Nephron (organoid): Measurements from ENCODE around the gene PNCK.

Source experiments
- H3K27ac Mint-ChIP-seq, 3 experiments: 2 replicates each; pipeline ENCODE4 v1.8.0; 2020; ENCODE audit warnings: mixed read lengths in 3 of 3, mild to moderate bottlenecking in 2 of 3, moderate library complexity in 1 of 3
- H3K27me3 Mint-ChIP-seq: 2 replicates; pipeline ENCODE4 v1.8.0; 2021; ENCODE audit warnings: low read depth, mild to moderate bottlenecking, moderate library complexity, mixed read lengths
- H3K36me3 Mint-ChIP-seq: 2 replicates; pipeline ENCODE4 v1.8.0; 2020; ENCODE audit warnings: low read depth, mixed read lengths
- H3K4me1 Mint-ChIP-seq: 2 replicates; pipeline ENCODE4 v1.8.0; 2020; ENCODE audit warnings: mixed read lengths
- H3K4me3 Mint-ChIP-seq, 3 experiments: 2 replicates each; pipeline ENCODE4 v1.8.0; 2020; ENCODE audit warnings: mild to moderate bottlenecking in 3 of 3, mixed read lengths in 3 of 3, moderate library complexity in 2 of 3
- H3K9me3 Mint-ChIP-seq: 2 replicates; pipeline ENCODE4 v1.8.0; 2020; ENCODE audit warnings: mixed read lengths
- TF ChIP-seq, protein P1 (sequence below), 3 experiments: fragments of 200-600 bp; sonication (generic); IDR thresholded peaks; one replicate each; pipeline ENCODE4 v1.5.0; 2021; ENCODE audit warnings: antibody characterized with exemption in 3 of 3; ENCODE audit not compliant: unreplicated experiment in 3 of 3

PNCK gene

DNA sequence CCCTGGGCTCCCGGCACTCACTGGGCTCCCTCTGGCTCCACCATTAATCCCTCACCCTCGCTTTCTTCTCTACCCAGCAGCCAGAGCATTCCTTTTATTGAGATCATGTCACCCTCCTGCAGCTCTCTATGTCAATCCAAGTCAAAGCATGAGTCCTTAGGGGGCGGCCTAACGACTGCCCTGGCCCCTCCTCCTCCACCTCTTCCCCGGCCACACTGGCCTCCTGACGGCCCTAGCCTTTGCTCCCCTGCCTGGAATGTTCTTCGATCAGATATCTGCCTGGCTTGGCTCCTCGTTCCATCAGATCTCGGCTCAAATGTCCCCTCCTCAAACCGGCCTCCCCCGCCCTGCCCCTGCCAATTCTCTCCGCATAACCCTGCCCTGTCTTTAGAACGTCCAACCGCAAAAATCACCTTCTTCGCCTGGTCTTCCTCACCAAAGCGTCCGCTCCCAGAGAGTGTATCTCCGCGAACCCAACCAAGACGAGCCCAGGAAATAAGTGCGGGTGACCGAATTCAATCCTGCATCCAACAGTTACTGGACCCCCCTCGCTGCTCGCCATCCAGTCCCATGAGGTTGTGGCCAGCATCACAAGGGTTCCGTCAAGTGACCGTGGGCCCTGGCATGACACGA is 722 bp upstream of the PNCK start:
- TF ChIP-seq, protein P1, sequence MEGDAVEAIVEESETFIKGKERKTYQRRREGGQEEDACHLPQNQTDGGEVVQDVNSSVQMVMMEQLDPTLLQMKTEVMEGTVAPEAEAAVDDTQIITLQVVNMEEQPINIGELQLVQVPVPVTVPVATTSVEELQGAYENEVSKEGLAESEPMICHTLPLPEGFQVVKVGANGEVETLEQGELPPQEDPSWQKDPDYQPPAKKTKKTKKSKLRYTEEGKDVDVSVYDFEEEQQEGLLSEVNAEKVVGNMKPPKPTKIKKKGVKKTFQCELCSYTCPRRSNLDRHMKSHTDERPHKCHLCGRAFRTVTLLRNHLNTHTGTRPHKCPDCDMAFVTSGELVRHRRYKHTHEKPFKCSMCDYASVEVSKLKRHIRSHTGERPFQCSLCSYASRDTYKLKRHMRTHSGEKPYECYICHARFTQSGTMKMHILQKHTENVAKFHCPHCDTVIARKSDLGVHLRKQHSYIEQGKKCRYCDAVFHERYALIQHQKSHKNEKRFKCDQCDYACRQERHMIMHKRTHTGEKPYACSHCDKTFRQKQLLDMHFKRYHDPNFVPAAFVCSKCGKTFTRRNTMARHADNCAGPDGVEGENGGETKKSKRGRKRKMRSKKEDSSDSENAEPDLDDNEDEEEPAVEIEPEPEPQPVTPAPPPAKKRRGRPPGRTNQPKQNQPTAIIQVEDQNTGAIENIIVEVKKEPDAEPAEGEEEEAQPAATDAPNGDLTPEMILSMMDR (IDR thresholded peaks at IDR 0.05; ENCODE audit: unreplicated experiment in 3 of 3), result no peak
- Mint-ChIP-seq H3K4me1 (peaks cover 8% of the 10 kb centered on the region), H3K27ac (no peak overlapping the region), H3K4me3 (peak overlapping the region; percentile 28 to 53 (median 49)), H3K9me3 (peaks cover 17% of the 10 kb centered on the region), H3K36me3 (no peaks in the 10 kb centered on the region), H3K27me3 (peaks cover 27% of the 10 kb centered on the region)

DNA sequence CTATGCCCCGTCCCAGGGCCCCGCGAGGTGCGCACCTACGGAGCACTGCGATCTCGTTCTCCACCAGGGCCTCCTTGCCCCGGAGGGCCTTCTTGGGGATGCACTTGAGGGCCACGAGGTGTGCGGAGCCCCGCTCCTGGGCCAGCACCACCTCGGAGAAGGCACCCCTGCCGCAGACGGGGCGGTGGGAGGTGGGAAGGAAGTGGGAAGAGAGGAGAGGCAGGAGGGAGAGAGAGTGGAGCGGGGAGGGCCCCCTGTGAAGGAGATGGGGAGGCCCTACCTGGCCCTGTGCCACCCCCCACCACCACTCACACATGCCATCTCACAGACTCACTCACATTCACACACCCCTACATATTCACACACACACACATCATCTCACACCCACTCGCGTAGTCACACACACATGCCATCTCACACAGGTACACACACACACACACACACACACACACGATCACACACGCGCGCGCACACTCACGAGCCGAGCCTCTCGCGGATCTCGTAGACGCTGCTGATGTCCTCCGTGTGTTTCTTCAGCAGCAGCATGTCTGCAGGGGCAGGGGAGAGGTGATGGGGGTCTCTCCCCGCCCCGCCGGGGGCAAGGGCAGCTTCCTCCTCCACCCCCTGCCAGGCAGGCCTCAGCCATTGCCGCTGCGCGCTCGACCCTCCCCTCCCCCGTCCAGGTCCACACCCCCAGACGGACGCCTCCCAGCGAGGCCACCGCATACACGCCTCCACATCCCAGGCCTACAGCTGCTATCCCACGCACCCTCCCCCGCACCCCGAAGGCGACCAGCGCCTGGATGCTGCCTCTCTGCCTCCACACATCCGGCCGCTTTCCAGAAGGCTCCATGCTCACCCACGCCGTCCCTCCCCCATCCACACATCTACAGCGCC is 834 bp downstream of the PNCK start:
- H3K9me3 Mint-ChIP-seq, result peaks cover 20% of the 10 kb centered on the region
- no peaks in the 10 kb centered on the region for H3K36me3 Mint-ChIP-seq
- peak overlapping the region in 1 of 3 experiments; percentile 56 for H3K27ac Mint-ChIP-seq
- peaks cover 31% of the 10 kb centered on the region for H3K27me3 Mint-ChIP-seq
- peak overlapping the region; percentile 26 to 67 (median 44) for H3K4me3 Mint-ChIP-seq
- TF ChIP-seq, protein P1 (IDR thresholded peaks at IDR 0.05; ENCODE audit: unreplicated experiment in 3 of 3), result no peak
- H3K4me1 Mint-ChIP-seq, result peaks cover 13% of the 10 kb centered on the region

DNA sequence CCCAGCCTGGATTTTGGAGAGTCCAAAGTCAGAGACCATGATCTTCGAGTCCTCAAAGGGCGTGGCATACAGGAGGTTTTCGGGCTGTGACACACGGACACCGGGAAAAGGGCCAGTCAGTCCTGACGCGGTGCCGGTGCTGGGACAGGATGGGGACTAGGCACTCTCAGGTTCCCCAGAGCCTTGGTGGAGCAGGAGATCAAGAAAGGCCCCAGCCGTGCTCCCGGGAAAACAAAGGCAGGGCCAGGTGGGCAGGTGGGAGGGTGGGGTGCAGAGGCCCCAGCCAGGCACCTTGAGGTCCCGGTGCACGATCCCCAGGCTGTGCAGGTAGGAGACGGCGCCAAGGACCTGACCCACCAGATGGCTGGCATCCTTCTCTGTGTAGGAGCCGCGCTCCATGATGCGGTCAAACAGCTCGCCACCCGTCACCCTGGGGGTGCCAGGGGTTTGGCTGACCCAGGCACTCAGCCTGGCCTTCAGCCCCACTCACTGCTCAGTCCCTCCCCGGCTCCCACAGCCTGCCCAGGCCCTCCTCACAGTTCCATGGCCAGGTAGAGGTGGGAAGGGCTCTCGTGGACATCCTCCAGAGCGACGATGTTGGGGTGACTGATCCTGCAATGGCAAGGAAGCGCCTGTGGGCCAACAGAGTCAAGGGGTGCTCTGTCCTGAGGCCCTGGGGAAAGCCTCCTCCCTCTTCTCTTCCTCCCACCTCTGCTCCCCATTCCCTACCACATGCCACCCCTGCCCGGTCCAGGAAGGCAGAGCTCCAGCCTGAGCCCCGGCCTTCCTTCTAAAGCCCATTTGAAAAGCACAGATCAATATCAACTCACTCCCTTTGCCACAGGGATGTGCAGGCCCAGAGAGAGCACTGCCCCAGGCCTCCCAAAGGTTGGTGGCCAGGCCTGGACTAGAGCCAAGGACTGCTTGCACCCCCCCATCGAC is 1.8 kb downstream of the PNCK start:
- H3K4me3 Mint-ChIP-seq, result no peak overlapping the region
- H3K36me3 Mint-ChIP-seq, result no peaks in the 10 kb centered on the region
- H3K27ac Mint-ChIP-seq, result no peak overlapping the region
- H3K4me1 Mint-ChIP-seq, result peaks cover 13% of the 10 kb centered on the region
- TF ChIP-seq, protein P1 (IDR thresholded peaks at IDR 0.05; ENCODE audit: unreplicated experiment in 3 of 3), result no peak
- H3K27me3 Mint-ChIP-seq, result peaks cover 40% of the 10 kb centered on the region
- H3K9me3 Mint-ChIP-seq, result peaks cover 22% of the 10 kb centered on the region

DNA sequence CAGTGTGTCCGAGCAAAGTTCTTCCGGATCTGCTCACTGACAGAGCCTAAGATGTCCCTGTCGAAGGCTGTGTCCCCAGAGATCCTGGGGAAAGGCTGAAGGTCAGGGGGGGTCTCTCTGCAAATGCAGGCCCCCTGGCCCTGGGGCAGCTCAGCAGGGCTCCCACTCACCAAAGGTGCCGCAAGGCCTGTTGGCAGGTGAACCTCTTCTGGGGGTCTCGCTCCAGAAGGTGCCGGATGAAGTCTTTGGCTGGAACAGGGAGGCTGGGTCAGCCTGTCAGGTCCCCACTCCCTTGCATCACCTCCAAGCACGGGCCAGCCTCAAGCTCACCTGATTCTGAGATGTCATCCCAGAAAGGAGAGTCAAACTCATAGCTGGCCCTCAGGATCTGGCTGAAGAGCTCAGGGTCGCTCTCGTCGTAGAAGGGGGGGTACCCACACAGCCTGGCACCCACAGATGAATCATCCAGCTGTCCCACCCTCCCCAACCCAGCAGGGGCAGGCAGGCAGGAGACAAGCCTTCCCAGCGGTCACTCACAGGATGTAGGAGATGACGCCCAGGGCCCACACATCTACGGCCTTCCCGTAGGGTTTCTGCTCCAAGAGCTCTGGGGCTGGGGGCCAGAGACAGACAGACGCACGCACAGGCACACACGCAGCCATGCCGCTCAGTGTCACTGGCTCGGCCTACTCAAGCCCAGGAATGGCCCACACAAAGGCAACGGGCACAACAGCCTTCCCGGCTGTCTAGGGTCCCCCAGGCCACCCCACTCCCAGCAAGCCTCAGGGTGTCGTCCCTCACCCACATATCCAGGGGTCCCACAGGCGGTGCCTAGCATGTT is 2.6 kb downstream of the PNCK start:
- peaks cover 29% of the 10 kb centered on the region for H3K9me3 Mint-ChIP-seq
- peaks cover 13% of the 10 kb centered on the region for H3K4me1 Mint-ChIP-seq
- no peaks in the 10 kb centered on the region for H3K36me3 Mint-ChIP-seq
- TF ChIP-seq, protein P1 (IDR thresholded peaks at IDR 0.05; ENCODE audit: unreplicated experiment in 3 of 3), result no peak
- H3K4me3 Mint-ChIP-seq, result no peak overlapping the region
- peaks cover 47% of the 10 kb centered on the region for H3K27me3 Mint-ChIP-seq
- H3K27ac Mint-ChIP-seq, result no peak overlapping the region
